ACC112 (cell line): ENCODE data around the gene CDK4.
"Not testable (repeated sequence)": the region's sequence is repeated elsewhere in the genome, so short reads cannot be mapped to it uniquely, and the experiment has no call there.

Source experiments
- H2AFZ ChIP-seq: fragments of 200-600 bp; sonication (generic); one replicate; pipeline ENCODE4 v1.6.0; 2017; ENCODE audit warnings: antibody characterized with exemption, low read length; ENCODE audit not compliant: unreplicated experiment
- H3K27ac ChIP-seq: fragments of 200-600 bp; sonication (generic); 2 replicates; pipeline ENCODE4 v1.5.1; 2014; ENCODE audit warnings: low read depth, mild to moderate bottlenecking, antibody characterized with exemption, low read length, moderate library complexity
- H3K27me3 ChIP-seq: fragments of 200-600 bp; sonication (generic); 2 replicates; pipeline ENCODE4 v1.6.1; 2014; ENCODE audit warnings: mild to moderate bottlenecking, antibody characterized with exemption, low read length, moderate library complexity, mixed read lengths; ENCODE audit not compliant: insufficient read depth
- H3K36me3 ChIP-seq: fragments of 200-600 bp; sonication (generic); 2 replicates; pipeline ENCODE4 v1.6.1; 2016; ENCODE audit warnings: mild to moderate bottlenecking, antibody characterized with exemption, low read length, moderate library complexity, mixed read lengths; ENCODE audit not compliant: insufficient read depth
- H3K4me1 ChIP-seq: fragments of 200-600 bp; sonication (generic); one replicate; pipeline ENCODE4 v1.6.1; 2016; ENCODE audit warnings: low read length, mixed read lengths; ENCODE audit not compliant: insufficient read depth, unreplicated experiment, control insufficient read depth
- H3K4me3 ChIP-seq: fragments of 200-600 bp; sonication (generic); 2 replicates; pipeline ENCODE4 v1.5.1; 2014; ENCODE audit warnings: mild to moderate bottlenecking, low read depth, low read length
- H3K79me2 ChIP-seq: fragments of 200-600 bp; sonication (generic); one replicate; pipeline ENCODE4 v1.6.0; 2016; ENCODE audit warnings: low read length; ENCODE audit not compliant: control insufficient read depth, unreplicated experiment, insufficient read depth

CDK4 gene

GRCh38 chr12:57717131-57717530, 35.0 kb downstream of the CDK4 start:
- Histone ChIP-seq H3K27me3 (no peaks in the 10 kb centered on the region), H3K27ac (no peak overlapping the region), H3K4me3 (no peak overlapping the region), H2AFZ (no peak overlapping the region), H3K4me1 (no peaks in the 10 kb centered on the region), H3K79me2 (no peaks in the 10 kb centered on the region), H3K36me3 (peaks cover 22% of the 10 kb centered on the region)

DNA sequence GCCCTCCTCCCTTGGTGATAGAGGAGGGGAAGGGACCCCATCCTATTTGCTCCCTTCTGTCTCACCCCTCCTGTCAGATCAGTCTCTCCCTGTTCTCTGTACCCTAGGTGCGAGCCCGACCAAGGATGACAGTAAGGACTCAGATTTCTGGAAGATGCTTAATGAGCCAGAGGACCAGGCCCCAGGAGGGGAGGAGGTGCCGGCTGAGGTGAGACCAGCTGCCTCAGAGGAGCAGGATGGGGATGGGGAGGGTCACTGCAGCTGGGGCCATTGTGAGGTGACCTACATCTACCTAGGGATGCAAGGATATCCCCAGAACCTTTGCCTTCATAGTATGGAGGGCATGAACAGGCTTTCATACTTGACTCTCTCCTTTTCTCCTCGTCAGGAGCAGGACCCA, 35.8 kb downstream of the CDK4 start:
- Histone ChIP-seq H3K79me2 (no peaks in the 10 kb centered on the region), H3K27ac (no peak overlapping the region), H2AFZ (no peak overlapping the region), H3K36me3 (peaks cover 30% of the 10 kb centered on the region), H3K27me3 (no peaks in the 10 kb centered on the region), H3K4me1 (no peaks in the 10 kb centered on the region), H3K4me3 (no peak overlapping the region)

DNA sequence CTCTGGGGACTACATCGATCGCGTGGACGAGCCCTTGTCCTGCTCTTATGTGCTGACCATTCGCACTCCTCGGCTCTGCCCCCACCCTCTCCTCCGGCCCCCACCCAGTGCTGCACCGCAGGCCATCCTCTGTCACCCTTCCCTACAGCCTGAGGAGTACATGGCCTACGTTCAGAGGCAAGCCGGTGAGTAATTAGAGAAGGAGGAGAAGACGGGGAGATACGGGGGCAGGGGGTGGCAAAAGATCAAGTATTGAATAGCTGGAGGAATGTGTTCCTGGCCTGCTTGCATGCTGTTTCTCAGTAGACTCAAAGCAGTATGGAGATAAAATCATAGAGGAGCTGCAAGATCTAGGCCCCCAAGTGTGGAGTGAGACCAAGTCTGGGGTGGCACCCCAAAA, 36.3 kb downstream of the CDK4 start:
- Histone ChIP-seq H3K36me3 (peaks cover 30% of the 10 kb centered on the region), H2AFZ (no peak overlapping the region), H3K79me2 (no peaks in the 10 kb centered on the region), H3K4me3 (no peak overlapping the region), H3K4me1 (no peaks in the 10 kb centered on the region), H3K27ac (no peak overlapping the region), H3K27me3 (no peaks in the 10 kb centered on the region)

DNA sequence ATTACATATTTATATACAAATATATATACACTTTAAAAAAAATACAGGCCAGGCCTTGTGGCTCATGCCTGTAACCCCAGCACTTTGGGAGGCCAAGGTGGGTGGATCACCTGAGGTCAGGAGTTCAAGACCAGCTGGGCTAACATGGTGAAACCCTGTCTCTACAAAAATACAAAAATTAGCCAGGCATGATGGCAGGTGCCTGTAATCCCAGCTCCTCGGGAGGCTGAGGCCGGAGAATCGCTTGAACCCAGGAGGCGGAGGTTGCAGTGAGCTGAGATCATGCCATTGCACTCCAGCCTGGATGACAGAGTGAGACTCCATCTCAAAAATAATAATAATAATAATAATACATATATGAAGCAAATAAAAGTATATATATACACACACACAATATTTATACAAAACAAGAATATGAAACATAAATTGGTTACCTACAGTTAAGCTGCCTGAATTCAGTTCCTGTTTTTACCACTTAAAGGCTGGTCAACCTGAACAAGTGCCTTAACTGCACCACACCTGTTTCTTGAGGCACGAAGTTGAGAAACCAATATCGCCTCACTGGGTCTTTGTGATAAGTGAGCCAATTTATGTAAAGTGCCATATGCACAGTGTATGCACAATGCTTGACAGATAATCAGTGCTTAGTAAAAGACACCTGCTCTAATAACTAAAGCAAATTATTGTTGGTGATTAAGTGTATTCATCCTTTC, 36.9 kb downstream of the CDK4 start:
- H3K27me3 ChIP-seq, H3K4me1 ChIP-seq, H3K27ac ChIP-seq, H3K4me3 ChIP-seq, H2AFZ ChIP-seq, H3K79me2 ChIP-seq: not testable (repeated sequence)
- H3K36me3 ChIP-seq = peaks cover 28% of the 10 kb centered on the region

DNA sequence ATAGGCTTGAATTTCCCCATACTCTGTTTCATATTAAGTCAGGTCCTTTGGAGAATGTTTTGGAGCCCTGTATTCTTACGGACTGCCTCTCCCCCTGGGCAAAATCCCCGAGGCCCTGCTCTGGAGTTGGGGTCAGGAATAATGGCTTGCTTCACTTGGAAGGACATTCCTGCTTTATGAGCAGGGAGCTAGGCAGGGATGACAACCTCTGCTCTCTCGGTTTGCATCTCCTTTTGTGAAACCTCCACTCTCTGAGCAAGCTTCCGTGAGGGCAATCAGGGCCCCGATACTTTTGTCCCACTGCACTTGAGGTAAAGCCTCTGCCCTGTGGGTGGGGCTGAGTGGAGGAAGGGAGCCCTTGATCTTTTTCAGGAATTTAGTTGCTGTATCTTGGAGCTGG, 38.9 kb downstream of the CDK4 start:
- peaks cover 15% of the 10 kb centered on the region for H3K36me3 ChIP-seq

DNA sequence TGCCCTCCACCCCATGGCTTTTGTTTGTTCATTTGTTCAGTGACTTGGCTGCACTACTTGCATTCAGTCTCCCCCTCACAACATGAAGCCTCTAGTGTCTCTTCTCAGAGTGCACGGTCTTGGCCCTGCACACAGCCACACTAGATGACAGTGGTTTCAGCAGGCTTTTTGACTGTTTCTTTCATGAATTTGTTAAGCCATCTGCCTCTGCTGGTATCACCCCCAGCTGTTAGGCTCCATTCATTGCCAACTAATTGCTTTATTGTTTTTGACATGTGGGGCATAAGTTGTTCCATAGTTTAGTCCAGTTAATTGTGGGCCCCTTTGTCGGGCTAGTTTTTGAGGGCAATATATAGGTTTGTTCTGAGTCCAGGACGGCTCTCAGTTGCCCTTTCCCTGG, 39.4 kb downstream of the CDK4 start:
- peaks cover 12% of the 10 kb centered on the region for H3K36me3 ChIP-seq
- no peaks in the 10 kb centered on the region for H3K79me2 ChIP-seq

More for the DNA sequence above, 38.9 kb downstream of the CDK4 start:
- Histone ChIP-seq H3K27ac (no peak overlapping the region), H3K27me3 (no peaks in the 10 kb centered on the region), H3K4me1 (no peaks in the 10 kb centered on the region), H3K79me2 (no peaks in the 10 kb centered on the region), H2AFZ (no peak overlapping the region), H3K4me3 (no peak overlapping the region)

DNA sequence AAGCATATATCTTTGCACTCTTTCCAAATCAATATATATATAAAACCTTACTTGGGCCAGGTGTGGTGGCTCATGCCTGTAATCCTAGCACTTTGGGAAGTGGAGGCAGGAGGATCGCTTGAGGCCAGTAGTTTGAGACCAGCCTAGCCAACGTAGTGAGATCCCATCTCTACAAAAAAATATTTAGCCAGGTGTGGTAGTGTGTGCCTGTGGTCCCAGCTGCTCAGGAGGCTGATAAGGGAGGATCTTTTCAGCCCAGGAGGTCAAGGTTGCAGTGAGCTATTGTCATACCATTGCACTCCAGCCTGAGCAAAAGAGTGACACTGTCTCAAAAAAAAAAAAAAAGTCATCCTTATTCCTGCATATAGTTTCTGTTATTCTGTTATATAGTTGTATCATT, 43.8 kb downstream of the CDK4 start:
- Histone ChIP-seq H3K79me2 (no peaks in the 10 kb centered on the region), H3K27me3 (no peaks in the 10 kb centered on the region), H3K36me3 (peaks cover 34% of the 10 kb centered on the region), H2AFZ (no peak overlapping the region), H3K27ac (no peak overlapping the region), H3K4me1 (no peaks in the 10 kb centered on the region), H3K4me3 (no peak overlapping the region)

More for the DNA sequence above, 39.4 kb downstream of the CDK4 start:
- Histone ChIP-seq H2AFZ (no peak overlapping the region), H3K27me3 (no peaks in the 10 kb centered on the region), H3K27ac (no peak overlapping the region), H3K4me3 (no peak overlapping the region), H3K4me1 (no peaks in the 10 kb centered on the region)

- Histone ChIP-seq H3K79me2 (no peaks in the 10 kb centered on the region), H2AFZ (no peak overlapping the region), H3K36me3 (peaks cover 41% of the 10 kb centered on the region), H3K4me1 (no peaks in the 10 kb centered on the region), H3K27ac (no peak overlapping the region), H3K27me3 (no peaks in the 10 kb centered on the region), H3K4me3 (no peak overlapping the region)
These were observed 44.9 kb downstream of the CDK4 start for GRCh38 chr12:57707250-57707649.

- peaks cover 50% of the 10 kb centered on the region for H3K36me3 ChIP-seq
- H3K79me2 ChIP-seq = no peaks in the 10 kb centered on the region
- no peaks in the 10 kb centered on the region for H3K27me3 ChIP-seq
- no peak overlapping the region for H2AFZ ChIP-seq
- H3K4me3 ChIP-seq = no peak overlapping the region
- no peaks in the 10 kb centered on the region for H3K4me1 ChIP-seq
- no peak overlapping the region for H3K27ac ChIP-seq
These were observed 51.8 kb downstream of the CDK4 start for GRCh38 chr12:57700317-57700716.

- Histone ChIP-seq H3K27me3 (no peaks in the 10 kb centered on the region), H2AFZ (no peak overlapping the region), H3K4me1 (peaks cover 5% of the 10 kb centered on the region), H3K79me2 (peaks cover 11% of the 10 kb centered on the region), H3K36me3 (peaks cover 36% of the 10 kb centered on the region), H3K27ac (no peak overlapping the region), H3K4me3 (no peak overlapping the region)
These were observed 53.7 kb downstream of the CDK4 start for GRCh38 chr12:57698414-57698813.
